H1 (cell line): Measurements from ENCODE around the gene RNF123. TPM values are rescaled to one million over a fixed set of nuclear protein-coding genes. Genes with fewer than 3 reads are reported as not detected.

Source experiments
- CTCF ChIA-PET: fragments of 300-600 bp; sonication (Branson Sonifier 250); formaldehyde crosslinking; loops from one replicate; lab custom pipeline; 2021; ENCODE audit not compliant: partially characterized antibody; lab: Charles Lee
- POLR2A ChIA-PET: fragments of 300-600 bp; sonication (Branson Sonifier 250); formaldehyde crosslinking; loops from one replicate; lab custom pipeline; 2021; ENCODE audit warnings: inconsistent platforms; ENCODE audit not compliant: partially characterized antibody; lab: Charles Lee
- DNase-seq, 2 experiments: peaks; one replicate each; pipeline versions ENCODE4 v3.0.0 to v3.0.0-alpha.2; 2010 to 2022; ENCODE audit warnings: low spot score in 2 of 2, low read depth in 1 of 2, mixed read lengths in 1 of 2
- FAIRE-seq: peaks from 2 replicates; lab custom pipeline; 2011; peaks lifted over from hg19 to GRCh38; lab: Jason Lieb, UNC
- H2AFZ ChIP-seq: 2 replicates; pipeline ENCODE4 v1.8.1; 2012; ENCODE audit warnings: low read length, inconsistent platforms
- H2AK5ac ChIP-seq: 2 replicates; pipeline ENCODE4 v1.6.1; 2013; ENCODE audit warnings: low read depth, low read length
- H2BK120ac ChIP-seq: replicated peaks from 2 replicates; pipeline ENCODE3; 2013; ENCODE audit warnings: low read depth, low read length, inconsistent platforms
- H2BK12ac ChIP-seq: 2 replicates; pipeline ENCODE4 v1.6.1; 2013; ENCODE audit warnings: low read depth, low read length
- H2BK15ac ChIP-seq: 2 replicates; pipeline ENCODE4 v1.6.1; 2013; ENCODE audit warnings: low read length
- H2BK20ac ChIP-seq: 2 replicates; pipeline ENCODE4 v1.6.1; 2013; ENCODE audit warnings: low read length
- H2BK5ac ChIP-seq: 2 replicates; pipeline ENCODE4 v1.6.1; 2013; ENCODE audit warnings: low read depth, low read length
- H3K14ac ChIP-seq: 2 replicates; pipeline ENCODE4 v1.6.1; 2013; ENCODE audit warnings: inconsistent platforms; ENCODE audit not compliant: insufficient read length
- H3K18ac ChIP-seq: 2 replicates; pipeline ENCODE4 v1.6.1; 2013; ENCODE audit warnings: low read length; ENCODE audit errors: extremely low read depth
- H3K23ac ChIP-seq: 2 replicates; pipeline ENCODE4 v1.6.1; 2013; ENCODE audit warnings: inconsistent platforms; ENCODE audit not compliant: insufficient read length
- H3K23me2 ChIP-seq: 2 replicates; pipeline ENCODE4 v1.6.1; 2013; ENCODE audit warnings: low read depth, low read length
- H3K27ac ChIP-seq: 2 replicates; pipeline ENCODE4 v1.6.1; 2011; ENCODE audit warnings: low read depth, low read length, inconsistent platforms
- H3K27me3 ChIP-seq, 4 experiments: replicated peaks in 1 of 4; 1 replicate in 1 of 4; 2 replicates in 3 of 4; pipeline versions ENCODE4 v1.6.1 to v1.8.1; 2011 to 2013; ENCODE audit warnings: low read length in 3 of 4, mild to moderate bottlenecking in 3 of 4, inconsistent platforms in 2 of 4, mixed read lengths in 2 of 4, moderate library complexity in 1 of 4; ENCODE audit not compliant: control insufficient read depth in 3 of 4, insufficient read depth in 3 of 4; ENCODE audit errors: extremely low read depth in 1 of 4
- H3K36me3 ChIP-seq, 4 experiments: 2 replicates each; pipeline versions ENCODE4 v1.6.1 to v1.8.1; 2011 to 2013; ENCODE audit warnings: mild to moderate bottlenecking in 4 of 4, low read length in 3 of 4, moderate library complexity in 2 of 4, control low read depth in 1 of 4, inconsistent platforms in 1 of 4; ENCODE audit not compliant: insufficient read depth in 4 of 4, control insufficient read depth in 2 of 4
- H3K4ac ChIP-seq: replicated peaks from 2 replicates; pipeline ENCODE3; 2013; ENCODE audit warnings: low read length, low read depth, mixed read lengths, inconsistent platforms; ENCODE audit not compliant: insufficient read length
- H3K4me1 ChIP-seq, 4 experiments: replicated peaks in 1 of 4; 1 replicate in 1 of 4; 2 replicates in 3 of 4; pipeline versions ENCODE4 v1.6.1 to v1.8.1; 2011 to 2013; ENCODE audit warnings: low read length in 3 of 4, inconsistent platforms in 2 of 4, mixed read lengths in 1 of 4; ENCODE audit not compliant: insufficient read depth in 4 of 4, control insufficient read depth in 3 of 4
- H3K4me2 ChIP-seq, 2 experiments: 2 replicates each; pipeline versions ENCODE4 v1.6.1 to v1.8.1; 2011 to 2013; ENCODE audit warnings: low read depth in 2 of 2, low read length in 2 of 2, control low read depth in 1 of 2, inconsistent platforms in 1 of 2, mild to moderate bottlenecking in 1 of 2; ENCODE audit not compliant: insufficient read depth in 1 of 2
- H3K4me3 ChIP-seq, 4 experiments: fragments of 200-600, 300-600 bp in 1 of 4; sonication (generic), shearing (Covaris generic), sonication (Bioruptor Twin) in 1 of 4; 2 replicates each; pipeline versions ENCODE4 v1.5.1 to v1.8.1; 2011 to 2016; ENCODE audit warnings: low read length in 4 of 4, low read depth in 3 of 4, control low read depth in 2 of 4, inconsistent platforms in 2 of 4, mild to moderate bottlenecking in 2 of 4, mixed read lengths in 1 of 4, moderate library complexity in 1 of 4; ENCODE audit not compliant: insufficient read depth in 2 of 4; ENCODE audit errors: extremely low read depth in 1 of 4
- H3K56ac ChIP-seq: replicated peaks from 2 replicates; pipeline ENCODE3; 2013; ENCODE audit warnings: low read depth, mild to moderate bottlenecking, mixed read lengths, low read length, inconsistent platforms; ENCODE audit not compliant: insufficient read length
- H3K79me1 ChIP-seq: 2 replicates; pipeline ENCODE4 v1.6.1; 2013; ENCODE audit warnings: low read depth, low read length, control low read depth
- H3K79me2 ChIP-seq, 2 experiments: 2 replicates each; pipeline versions ENCODE4 v1.6.1 to v1.8.1; 2012 to 2013; ENCODE audit warnings: low read length in 2 of 2, mild to moderate bottlenecking in 2 of 2, inconsistent platforms in 1 of 2; ENCODE audit not compliant: insufficient read depth in 2 of 2, control insufficient read depth in 1 of 2
- H3K9ac ChIP-seq, 4 experiments: replicated peaks in 1 of 4; 1 replicate in 1 of 4; 2 replicates in 3 of 4; pipeline versions ENCODE4 v1.6.1 to v1.8.1; 2011 to 2013; ENCODE audit warnings: low read depth in 3 of 4, low read length in 3 of 4, control low read depth in 2 of 4, mild to moderate bottlenecking in 2 of 4, moderate library complexity in 2 of 4, inconsistent platforms in 1 of 4; ENCODE audit errors: extremely low read depth in 1 of 4
- H3K9me3 ChIP-seq, 2 experiments: 2 replicates each; pipeline versions ENCODE4 v1.6.1 to v1.8.1; 2012 to 2013; ENCODE audit warnings: mild to moderate bottlenecking in 2 of 2, moderate library complexity in 2 of 2, control low read depth in 1 of 2, inconsistent platforms in 1 of 2, low read depth in 1 of 2, low read length in 1 of 2, mixed read lengths in 1 of 2; ENCODE audit not compliant: insufficient read depth in 2 of 2
- H4K20me1 ChIP-seq, 2 experiments: replicated peaks in 1 of 2; 2 replicates each; pipeline versions ENCODE3 to v1.8.1; 2011 to 2013; ENCODE audit warnings: inconsistent platforms in 2 of 2, low read length in 2 of 2, mild to moderate bottlenecking in 1 of 2; ENCODE audit not compliant: insufficient read depth in 2 of 2, control insufficient read depth in 1 of 2
- H4K5ac ChIP-seq: 2 replicates; pipeline ENCODE4 v1.6.1; 2013; ENCODE audit warnings: low read length, low read depth, mixed read lengths, inconsistent platforms; ENCODE audit not compliant: insufficient read length
- H4K8ac ChIP-seq: 2 replicates; pipeline ENCODE4 v1.8.0; 2013; ENCODE audit warnings: mild to moderate bottlenecking, moderate library complexity, low read length, inconsistent platforms; ENCODE audit not compliant: insufficient read depth; ENCODE audit errors: extremely low read depth
- H4K91ac ChIP-seq: replicated peaks from 2 replicates; pipeline ENCODE3; 2013; ENCODE audit warnings: low read length, mixed read lengths, inconsistent platforms; ENCODE audit not compliant: insufficient read length
- BACH1 ChIP-seq: IDR thresholded peaks from 2 replicates; pipeline ENCODE4 v1.6.1; 2012; ENCODE audit warnings: low read length, improper control_type of control experiment
- CBX5 ChIP-seq: fragments of 300-800, 300-1000 bp; sonication (generic); IDR thresholded peaks from 2 replicates; pipeline ENCODE4 v1.7.1; 2016; ENCODE audit warnings: antibody characterized with exemption, low read length, low read depth
- CHD1 ChIP-seq: IDR thresholded peaks from 2 replicates; pipeline ENCODE4 v1.6.1; 2012; ENCODE audit warnings: low read depth, low read length, improper control_type of control experiment
- CHD2 ChIP-seq: IDR thresholded peaks from 2 replicates; pipeline ENCODE4 v1.6.1; 2012; ENCODE audit warnings: low read length, improper control_type of control experiment
- EP300 ChIP-seq, 2 experiments: IDR thresholded peaks; 1 replicate in 1 of 2; 2 replicates in 1 of 2; pipeline ENCODE4 v1.6.1; 2011 to 2012; ENCODE audit warnings: low read depth in 2 of 2, low read length in 2 of 2, mild to moderate bottlenecking in 2 of 2, borderline replicate concordance in 1 of 2, inconsistent platforms in 1 of 2, moderate library complexity in 1 of 2
- KDM4A ChIP-seq: IDR thresholded peaks from one replicate; pipeline ENCODE4 v1.7.1; 2012; ENCODE audit warnings: low read depth, mild to moderate bottlenecking, moderate library complexity, low read length, inconsistent platforms; ENCODE audit not compliant: severe bottlenecking
- RXRA ChIP-seq: IDR thresholded peaks from 2 replicates; pipeline ENCODE4 v1.6.1; 2011; ENCODE audit warnings: low read depth, mild to moderate bottlenecking, low read length, moderate library complexity; ENCODE audit not compliant: insufficient read depth
- SP4 ChIP-seq: IDR thresholded peaks from 2 replicates; pipeline ENCODE4 v1.6.1; 2012; ENCODE audit warnings: low read length, inconsistent platforms
- TAF7 ChIP-seq: optimal IDR thresholded peaks from 2 replicates; pipeline ENCODE3; 2011; ENCODE audit warnings: low read depth, mild to moderate bottlenecking, inconsistent platforms, low read length, moderate library complexity, borderline replicate concordance
- USF2 ChIP-seq: IDR thresholded peaks from 2 replicates; pipeline ENCODE4 v1.6.1; 2011; ENCODE audit warnings: low read length, improper control_type of control experiment
- WGBS, 2 experiments: shearing (Covaris generic) in 1 of 2; methylation state at CpG; one replicate each; pipeline versions ENCODE4 v1.1.6 to v1.1.7; 2013 to 2015; ENCODE audit warnings: low lambda C conversion rate in 2 of 2, mixed read lengths in 2 of 2, inconsistent platforms in 1 of 2, low coverage in 1 of 2, missing lambda C conversion rate in 1 of 2; ENCODE audit not compliant: insufficient replicate concordance in 2 of 2, insufficient coverage in 1 of 2, insufficient read length in 1 of 2; ENCODE audit errors: extremely low coverage in 1 of 2, missing lambda C conversion rate in 1 of 2; 5-methylcytosine and 5-hydroxymethylcytosine counted together
- polyA plus RNA-seq, 7 experiments: library from polyadenylated mRNA; depleted of rRNA in 3 of 7; stranded (reverse) in 5 of 7; unstranded in 2 of 7; fragments of >200 nt in 5 of 7; fragments of 200-250 nt in 2 of 7; gene quantifications; 1 replicate in 5 of 7; 2 replicates in 1 of 7; 4 replicates in 1 of 7; pipeline versions ENCODE4 v1.2.1 to v1.2.3, GENCODE V29; 2011 to 2013; ENCODE audit warnings: missing spikeins in 2 of 7, mixed read lengths in 2 of 7
- total RNA-seq: library from RNA; stranded (reverse); fragmentation: NEBNext Ultra II Directional; extraction: Animal tissue kit (Norgen Biotek cat#: 25700); gene quantifications from 2 replicates; pipeline ENCODE4 v1.2.1, GENCODE V29; 2021

Gene RNF123
- total and polyA plus RNA-seq, 2 of the 8 experiments (the other 6 are each of a cell fraction or from before 2014, with no cell fraction given), result 30.5 to 57.7 TPM

DNA sequence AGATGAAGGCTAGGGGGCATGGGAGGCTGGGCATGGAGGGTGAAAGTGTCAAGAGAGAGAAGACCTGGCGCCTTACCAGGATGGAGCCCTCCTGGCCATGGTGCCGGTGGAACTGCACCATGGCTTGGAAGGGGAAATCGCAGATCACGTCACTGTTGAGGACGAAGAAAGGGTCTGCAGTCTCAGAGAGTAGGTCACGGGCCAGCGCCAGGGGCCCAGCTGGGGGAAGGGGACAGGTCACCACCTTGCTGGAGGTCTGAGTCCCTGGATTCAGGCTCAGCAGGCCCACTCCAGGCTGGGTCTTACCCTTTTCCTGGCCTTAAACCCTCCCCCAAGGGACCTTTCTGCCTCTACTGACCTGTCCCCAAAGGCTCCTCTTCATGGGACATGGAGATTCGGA lies 33.5 kb downstream of the RNF123 start:
- H3K4me3 ChIP-seq, result peak overlapping the region; percentile 70 to 97 (median 94)
- H3K27me3 ChIP-seq, result no peaks in the 10 kb centered on the region
- H4K8ac ChIP-seq, result peak overlapping the region; percentile 93; the same call in 1 of the 2 replicates
- H3K4me1 ChIP-seq, result peaks cover 0 to 27% (median 15%) of the 10 kb centered on the region in 4 experiments; a peak in 6 of 7 replicates
- H2BK120ac ChIP-seq, result no peak overlapping the region
- H3K79me1 ChIP-seq, result peaks cover 5% of the 10 kb centered on the region; the same call in 1 of the 2 replicates
- H2BK15ac ChIP-seq, result no peak overlapping the region
- no peak overlapping the region for H3K56ac ChIP-seq
- no peak overlapping the region for H2AK5ac ChIP-seq
- H3K4me2 ChIP-seq, result peak overlapping the region; percentile 59 to 92
- 0 out of 2 replicates have a peak overlapping the region, but pooled peaks have one; percentile 44 for H2BK5ac ChIP-seq
- H3K14ac ChIP-seq, result no peak overlapping the region
- H3K18ac ChIP-seq, result no peak overlapping the region
- POLR2A ChIA-PET, result interaction anchor here (1.0 to 7.3 kb wide), 7 partner anchors 8 to 64 kb away, joined by 3 to 41 read pairs (median 6); partner anchors contain the start of gene IP6K1
- no peak overlapping the region for H2AFZ ChIP-seq
- no peak overlapping the region for H3K4ac ChIP-seq
- H4K5ac ChIP-seq, result no peak overlapping the region
- no peak overlapping the region for H2BK20ac ChIP-seq
- H4K91ac ChIP-seq, result no peak overlapping the region
- no peaks in the 10 kb centered on the region for H3K9me3 ChIP-seq
- peaks cover 10 to 18% (median 16%) of the 10 kb centered on the region in 4 experiments for H3K36me3 ChIP-seq
- peak in 1 of 2 experiments; percentile 41 for DNase-seq
- peaks cover 0 to 8% of the 10 kb centered on the region in 2 experiments; a peak in 1 of 4 replicates for H3K79me2 ChIP-seq
- H3K9ac ChIP-seq, result peak overlapping the region in 3 of 4 experiments; percentile 73 to 87 (median 83); a peak in 6 of 7 replicates
- peaks cover 7 to 26% of the 10 kb centered on the region in 2 experiments for H4K20me1 ChIP-seq
- 74% methylated on average over 8 of the region's 8 CpGs; no CpG with 5 or more reads in 1 of the 2 experiments for WGBS, 2 experiments
- no peak for FAIRE-seq
- H2BK12ac ChIP-seq, result no peak overlapping the region
- no peak overlapping the region for H3K27ac ChIP-seq
- CTCF ChIA-PET, result interaction anchor here (0.7 to 1.3 kb wide), 5 partner anchors 19 to 184 kb away, joined by 3 to 6 read pairs (median 3); no protein-coding TSS in a partner anchor
- peaks cover 16% of the 10 kb centered on the region; the same call in 1 of the 2 replicates for H3K23me2 ChIP-seq
- no peak overlapping the region for H3K23ac ChIP-seq
- no peak for TF ChIP-seq CHD2
- no peak for TF ChIP-seq SP4
- TF ChIP-seq USF2, result no peak
- no peak for TF ChIP-seq KDM4A
- TF ChIP-seq EP300 (IDR thresholded peaks at IDR 0.05; ENCODE audit: borderline replicate concordance in 1 of 2, low read depth in 2 of 2, low read length in 2 of 2), result no peak
- no peak for TF ChIP-seq BACH1
- TF ChIP-seq CHD1, result no peak
- TF ChIP-seq CBX5, result no peak
- TF ChIP-seq TAF7, result no peak
- TF ChIP-seq RXRA, result no peak
